ENCODE measurements around the gene CNOT6.
"Not testable (repeated sequence)": the region's sequence is repeated elsewhere in the genome, so short reads cannot be mapped to it uniquely, and the experiment has no call there.

The CNOT6 gene

DNA sequence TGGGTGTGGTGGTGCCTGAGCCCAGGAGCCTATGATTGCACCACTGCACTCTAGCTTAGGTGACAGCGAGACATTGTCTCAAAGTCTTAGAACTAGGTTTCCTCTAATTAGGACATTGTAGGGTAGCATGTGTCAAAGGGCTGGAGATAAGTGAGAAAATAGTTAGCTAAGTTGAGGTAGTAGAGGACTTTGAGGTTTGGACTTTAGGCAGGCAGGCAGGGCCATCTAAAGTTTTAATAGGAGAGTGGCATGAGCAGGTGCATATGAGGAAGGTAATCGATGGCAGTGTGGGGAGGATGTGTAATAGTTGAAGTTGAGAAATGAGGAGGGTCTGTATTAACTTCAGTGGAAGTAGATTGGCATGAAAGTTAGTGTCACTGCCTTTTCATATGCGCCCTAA, 21.1 kb downstream of the CNOT6 start:
- H3K4me1 ChIP-seq (ENCODE audit: control insufficient read depth, insufficient read depth, low read length): peaks cover 15% of the 10 kb centered on the region
- no peaks in the 10 kb centered on the region for H3K9me3 ChIP-seq (ENCODE audit: control insufficient read depth, insufficient read depth, low read depth, low read length)
- TF ChIP-seq ZNF16 (tag by site-specific recombination; IDR thresholded peaks at IDR 0.05; ENCODE audit: low read depth) (no peak), ZNF324 (tag by site-specific recombination; IDR thresholded peaks at IDR 0.05) (no peak), ZNF175 (tag by site-specific recombination; IDR thresholded peaks at IDR 0.05) (no peak), ZNF48 (tag by site-specific recombination; IDR thresholded peaks at IDR 0.05) (no peak), EGR2 (tag by site-specific recombination; IDR thresholded peaks at IDR 0.05; ENCODE audit: low read depth) (no peak), GFI1B (tag by site-specific recombination; IDR thresholded peaks at IDR 0.05) (no peak), WT1 (tag by site-specific recombination; IDR thresholded peaks at IDR 0.05) (no peak), ZNF658 (tag by site-specific recombination; IDR thresholded peaks at IDR 0.05) (no peak), SP3 (tag by site-specific recombination; IDR thresholded peaks at IDR 0.05) (no peak), ZNF140 (tag by site-specific recombination; IDR thresholded peaks at IDR 0.05) (no peak), ZNF10 (tag by site-specific recombination; IDR thresholded peaks at IDR 0.05) (no peak), BCL11A (tag by site-specific recombination; IDR thresholded peaks at IDR 0.05; ENCODE audit: low read depth) (no peak)
- TF ChIP-seq, protein P1, sequence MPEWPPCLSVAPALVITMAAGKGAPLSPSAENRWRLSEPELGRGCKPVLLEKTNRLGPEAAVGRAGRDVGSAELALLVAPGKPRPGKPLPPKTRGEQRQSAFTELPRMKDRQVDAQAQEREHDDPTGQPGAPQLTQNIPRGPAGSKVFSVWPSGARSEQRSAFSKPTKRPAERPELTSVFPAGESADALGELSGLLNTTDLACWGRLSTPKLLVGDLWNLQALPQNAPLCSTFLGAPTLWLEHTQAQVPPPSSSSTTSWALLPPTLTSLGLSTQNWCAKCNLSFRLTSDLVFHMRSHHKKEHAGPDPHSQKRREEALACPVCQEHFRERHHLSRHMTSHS (tag by site-specific recombination; IDR thresholded peaks at IDR 0.05): no peak
- TF ChIP-seq, protein P2, sequence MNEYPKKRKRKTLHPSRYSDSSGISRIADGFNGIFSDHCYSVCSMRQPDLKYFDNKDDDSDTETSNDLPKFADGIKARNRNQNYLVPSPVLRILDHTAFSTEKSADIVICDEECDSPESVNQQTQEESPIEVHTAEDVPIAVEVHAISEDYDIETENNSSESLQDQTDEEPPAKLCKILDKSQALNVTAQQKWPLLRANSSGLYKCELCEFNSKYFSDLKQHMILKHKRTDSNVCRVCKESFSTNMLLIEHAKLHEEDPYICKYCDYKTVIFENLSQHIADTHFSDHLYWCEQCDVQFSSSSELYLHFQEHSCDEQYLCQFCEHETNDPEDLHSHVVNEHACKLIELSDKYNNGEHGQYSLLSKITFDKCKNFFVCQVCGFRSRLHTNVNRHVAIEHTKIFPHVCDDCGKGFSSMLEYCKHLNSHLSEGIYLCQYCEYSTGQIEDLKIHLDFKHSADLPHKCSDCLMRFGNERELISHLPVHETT (tag by site-specific recombination; IDR thresholded peaks at IDR 0.05): no peak
- TF ChIP-seq, protein P3, sequence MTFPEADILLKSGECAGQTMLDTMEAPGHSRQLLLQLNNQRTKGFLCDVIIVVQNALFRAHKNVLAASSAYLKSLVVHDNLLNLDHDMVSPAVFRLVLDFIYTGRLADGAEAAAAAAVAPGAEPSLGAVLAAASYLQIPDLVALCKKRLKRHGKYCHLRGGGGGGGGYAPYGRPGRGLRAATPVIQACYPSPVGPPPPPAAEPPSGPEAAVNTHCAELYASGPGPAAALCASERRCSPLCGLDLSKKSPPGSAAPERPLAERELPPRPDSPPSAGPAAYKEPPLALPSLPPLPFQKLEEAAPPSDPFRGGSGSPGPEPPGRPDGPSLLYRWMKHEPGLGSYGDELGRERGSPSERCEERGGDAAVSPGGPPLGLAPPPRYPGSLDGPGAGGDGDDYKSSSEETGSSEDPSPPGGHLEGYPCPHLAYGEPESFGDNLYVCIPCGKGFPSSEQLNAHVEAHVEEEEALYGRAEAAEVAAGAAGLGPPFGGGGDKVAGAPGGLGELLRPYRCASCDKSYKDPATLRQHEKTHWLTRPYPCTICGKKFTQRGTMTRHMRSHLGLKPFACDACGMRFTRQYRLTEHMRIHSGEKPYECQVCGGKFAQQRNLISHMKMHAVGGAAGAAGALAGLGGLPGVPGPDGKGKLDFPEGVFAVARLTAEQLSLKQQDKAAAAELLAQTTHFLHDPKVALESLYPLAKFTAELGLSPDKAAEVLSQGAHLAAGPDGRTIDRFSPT (tag by site-specific recombination; IDR thresholded peaks at IDR 0.05): no peak
- TF ChIP-seq, protein P4, sequence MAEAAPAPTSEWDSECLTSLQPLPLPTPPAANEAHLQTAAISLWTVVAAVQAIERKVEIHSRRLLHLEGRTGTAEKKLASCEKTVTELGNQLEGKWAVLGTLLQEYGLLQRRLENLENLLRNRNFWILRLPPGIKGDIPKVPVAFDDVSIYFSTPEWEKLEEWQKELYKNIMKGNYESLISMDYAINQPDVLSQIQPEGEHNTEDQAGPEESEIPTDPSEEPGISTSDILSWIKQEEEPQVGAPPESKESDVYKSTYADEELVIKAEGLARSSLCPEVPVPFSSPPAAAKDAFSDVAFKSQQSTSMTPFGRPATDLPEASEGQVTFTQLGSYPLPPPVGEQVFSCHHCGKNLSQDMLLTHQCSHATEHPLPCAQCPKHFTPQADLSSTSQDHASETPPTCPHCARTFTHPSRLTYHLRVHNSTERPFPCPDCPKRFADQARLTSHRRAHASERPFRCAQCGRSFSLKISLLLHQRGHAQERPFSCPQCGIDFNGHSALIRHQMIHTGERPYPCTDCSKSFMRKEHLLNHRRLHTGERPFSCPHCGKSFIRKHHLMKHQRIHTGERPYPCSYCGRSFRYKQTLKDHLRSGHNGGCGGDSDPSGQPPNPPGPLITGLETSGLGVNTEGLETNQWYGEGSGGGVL (tag by site-specific recombination; IDR thresholded peaks at IDR 0.05): no peak
- TF ChIP-seq, protein P5, sequence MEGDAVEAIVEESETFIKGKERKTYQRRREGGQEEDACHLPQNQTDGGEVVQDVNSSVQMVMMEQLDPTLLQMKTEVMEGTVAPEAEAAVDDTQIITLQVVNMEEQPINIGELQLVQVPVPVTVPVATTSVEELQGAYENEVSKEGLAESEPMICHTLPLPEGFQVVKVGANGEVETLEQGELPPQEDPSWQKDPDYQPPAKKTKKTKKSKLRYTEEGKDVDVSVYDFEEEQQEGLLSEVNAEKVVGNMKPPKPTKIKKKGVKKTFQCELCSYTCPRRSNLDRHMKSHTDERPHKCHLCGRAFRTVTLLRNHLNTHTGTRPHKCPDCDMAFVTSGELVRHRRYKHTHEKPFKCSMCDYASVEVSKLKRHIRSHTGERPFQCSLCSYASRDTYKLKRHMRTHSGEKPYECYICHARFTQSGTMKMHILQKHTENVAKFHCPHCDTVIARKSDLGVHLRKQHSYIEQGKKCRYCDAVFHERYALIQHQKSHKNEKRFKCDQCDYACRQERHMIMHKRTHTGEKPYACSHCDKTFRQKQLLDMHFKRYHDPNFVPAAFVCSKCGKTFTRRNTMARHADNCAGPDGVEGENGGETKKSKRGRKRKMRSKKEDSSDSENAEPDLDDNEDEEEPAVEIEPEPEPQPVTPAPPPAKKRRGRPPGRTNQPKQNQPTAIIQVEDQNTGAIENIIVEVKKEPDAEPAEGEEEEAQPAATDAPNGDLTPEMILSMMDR (tag by site-specific recombination; IDR thresholded peaks at IDR 0.05): no peak
- CTCF ChIA-PET: interaction anchor here (0.6 to 1.4 kb wide), 3 partner anchors 14 to 654 kb away, joined by 3 to 4 read pairs (median 3); no protein-coding TSS in a partner anchor
- no peak overlapping the region for H3K4me3 ChIP-seq (ENCODE audit: low read depth, low read length)
- H3K27ac ChIP-seq (ENCODE audit: extremely low read depth, low read depth, low read length): no peak overlapping the region
- no peaks in the 10 kb centered on the region; a peak in 1 of 3 replicates for H3K36me3 ChIP-seq (ENCODE audit: control insufficient read depth in 2 of 2, insufficient read depth in 1 of 2, low read length in 2 of 2)
- POLR2A ChIA-PET: interaction anchor here (1.0 kb wide), 1 partner anchor 230 kb away, joined by 3 read pairs; no protein-coding TSS in a partner anchor

DNA sequence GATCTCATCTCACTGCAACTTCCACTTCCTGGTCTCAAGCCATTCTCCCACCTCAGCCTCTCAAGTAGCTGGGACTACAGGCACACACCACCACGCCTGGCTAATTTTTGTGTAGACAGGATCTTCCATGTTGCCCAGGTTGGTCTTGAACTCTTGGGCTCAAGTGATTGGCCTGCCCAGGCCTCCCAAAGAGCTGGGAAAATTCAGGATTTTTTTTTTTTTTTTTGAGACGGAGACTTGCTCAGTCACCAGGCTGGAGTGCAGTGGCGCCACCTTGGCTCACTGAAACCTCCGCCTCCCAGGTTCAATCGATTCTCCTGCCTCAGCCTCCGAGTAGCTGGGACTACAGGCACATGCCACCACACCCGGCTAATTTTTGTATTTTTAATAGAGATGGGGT, 21.8 kb downstream of the CNOT6 start:
- Histone ChIP-seq H3K27ac (ENCODE audit: extremely low read depth, low read depth, low read length) (0 out of 2 replicates have a peak overlapping the region, but pooled peaks have one; percentile 22), H3K4me1 (ENCODE audit: control insufficient read depth, insufficient read depth, low read length) (peaks cover 17% of the 10 kb centered on the region)
- CTCF ChIA-PET: interaction anchor here (0.7 to 1.4 kb wide), 2 partner anchors 15 to 155 kb away, joined by 3 read pairs; no protein-coding TSS in a partner anchor
- not testable (repeated sequence) for H3K4me3 ChIP-seq (ENCODE audit: low read depth, low read length); H3K9me3 ChIP-seq (ENCODE audit: control insufficient read depth, insufficient read depth, low read depth, low read length); H3K36me3 ChIP-seq (ENCODE audit: control insufficient read depth in 2 of 2, insufficient read depth in 1 of 2, low read length in 2 of 2)
- POLR2A ChIA-PET: interaction anchor here (0.7 to 1.0 kb wide), 2 partner anchors 133 to 230 kb away, joined by 3 read pairs; no protein-coding TSS in a partner anchor
- TF ChIP-seq, protein P6, sequence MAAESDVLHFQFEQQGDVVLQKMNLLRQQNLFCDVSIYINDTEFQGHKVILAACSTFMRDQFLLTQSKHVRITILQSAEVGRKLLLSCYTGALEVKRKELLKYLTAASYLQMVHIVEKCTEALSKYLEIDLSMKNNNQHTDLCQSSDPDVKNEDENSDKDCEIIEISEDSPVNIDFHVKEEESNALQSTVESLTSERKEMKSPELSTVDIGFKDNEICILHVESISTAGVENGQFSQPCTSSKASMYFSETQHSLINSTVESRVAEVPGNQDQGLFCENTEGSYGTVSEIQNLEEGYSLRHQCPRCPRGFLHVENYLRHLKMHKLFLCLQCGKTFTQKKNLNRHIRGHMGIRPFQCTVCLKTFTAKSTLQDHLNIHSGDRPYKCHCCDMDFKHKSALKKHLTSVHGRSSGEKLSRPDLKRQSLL (tag by site-specific recombination; IDR thresholded peaks at IDR 0.05): peak; percentile 20; the same call in 1 of the 2 replicates
- TF ChIP-seq PRDM1 (tag by site-specific recombination; IDR thresholded peaks at IDR 0.05): 0 out of 2 replicates have a peak, but pooled peaks have one; percentile 3
